ENCODE results near the gene EEPD1. TPM values are rescaled to one million over a fixed set of nuclear protein-coding genes. Genes with fewer than 3 reads are reported as not detected.

Gene EEPD1
- total and polyA plus RNA-seq, 2 donors (not counting 3 experiments of a cell fraction or from before 2014, with no cell fraction given) = 0.40 to 0.42 TPM

- Histone ChIP-seq H3K9me1 (replicated peaks; ENCODE audit: control insufficient read depth, extremely low read depth, insufficient read depth, low read length) (no peaks in the 10 kb centered on the region), H3K79me2 (ENCODE audit: control insufficient read depth, insufficient read depth, low read length) (no peaks in the 10 kb centered on the region), H2AFZ (ENCODE audit: low read depth, low read length) (no peak overlapping the region), H3K36me3 (ENCODE audit: control insufficient read depth in 2 of 2, extremely low read depth in 1 of 2, insufficient read depth in 2 of 2, low read length in 2 of 2) (no peaks in the 10 kb centered on the region), H4K20me1 (replicated peaks; ENCODE audit: control insufficient read depth, extremely low read depth, insufficient read depth, low read length) (no peaks in the 10 kb centered on the region), H3K9ac (replicated peaks; ENCODE audit: extremely low read depth, insufficient read depth, low read length) (no peak overlapping the region), H3K4me3 (replicated peaks in 1 of 3; ENCODE audit: insufficient read depth in 1 of 3, low read depth in 1 of 3, low read length in 3 of 3) (no peak overlapping the region), H3K4me2 (ENCODE audit: insufficient read depth, low read length) (no peak overlapping the region), H3K9me3 (replicated peaks; ENCODE audit: control insufficient read depth, insufficient read depth, low read length) (no peaks in the 10 kb centered on the region), H3K27me3 (ENCODE audit: control insufficient read depth in 2 of 2, insufficient read depth in 2 of 2, low read length in 2 of 2) (peaks cover 0 to 4% of the 10 kb centered on the region in 2 experiments), H3K4me1 (ENCODE audit: control insufficient read depth, extremely low read depth, insufficient read depth, low read length) (no peaks in the 10 kb centered on the region), H3K27ac (ENCODE audit: insufficient read depth, low read depth, low read length) (no peak overlapping the region)
- TF ChIP-seq POLR2A (IDR thresholded peaks at IDR 0.05; ENCODE audit: low read depth, low read length) = no peak
- TF ChIP-seq FOS (IDR thresholded peaks at IDR 0.05; ENCODE audit: borderline replicate concordance, insufficient read depth, low read length) = no peak
- no peak for TF ChIP-seq CTCF (IDR thresholded peaks at IDR 0.05; ENCODE audit: extremely low read depth in 1 of 2, insufficient read depth in 1 of 2, low read depth in 1 of 2, low read length in 2 of 2)
- no peak for TF ChIP-seq JUN (IDR thresholded peaks at IDR 0.05; ENCODE audit: borderline replicate concordance, insufficient read depth, insufficient read length, low read depth)
- TF ChIP-seq MAX (IDR thresholded peaks at IDR 0.05; ENCODE audit: insufficient read depth, insufficient read length) = no peak
- TF ChIP-seq EZH2 (IDR thresholded peaks at IDR 0.05; ENCODE audit: borderline replicate concordance, low read depth, low read length, severe bottlenecking) = no peak
- no peak for TF ChIP-seq MYC (IDR thresholded peaks at IDR 0.05; ENCODE audit: low read depth, low read length)
- no peak for TF ChIP-seq GATA2 (IDR thresholded peaks at IDR 0.05; ENCODE audit: insufficient read depth, insufficient read length, low read depth, low read length)
- no peak for TF ChIP-seq POLR2AphosphoS5 (IDR thresholded peaks at IDR 0.05; ENCODE audit: insufficient read depth, low read depth, low read length)
- no TSS peak for BruUV-seq (replicated peaks)
- FAIRE-seq (no peak), DNase-seq (ENCODE audit: low read depth, low spot score) (no peak)
- dilution Hi-C loops (cut with MboI; ENCODE audit: extremely low pct_ligation_motif_present, low sequenced_read_pairs) = no loop called here
- ChIA-PET POLR2A (no interaction called here), CTCF (no interaction called here)
- intact Hi-C loops (cut with micrococcal nuclease) = loop anchor here (10.0 kb wide), 1 partner anchor 220 kb away; no protein-coding TSS in a partner anchor
Observed at GRCh38 chr7:36204929-36205635, 52.0 kb downstream of the EEPD1 start.
